Effector CD8-positive, alpha-beta T cell (primary cell): ENCODE measurements around the gene FREY1.

ENCODE experiments used
- DNase-seq: peaks from one replicate; lab custom pipeline; 2025; lab: John Stamatoyannopoulos, UW

The FREY1 gene

GRCh38 chr11:45928535-45929215 lies 21.6 kb upstream of the FREY1 start:
- no peak for DNase-seq

- no peak for DNase-seq
Observed at GRCh38 chr11:45927684-45928413, 20.8 kb upstream of the FREY1 start.

- no peak for DNase-seq
Observed at GRCh38 chr11:45927332-45927683, 20.2 kb upstream of the FREY1 start.

GRCh38 chr11:45926536-45927331 lies 19.7 kb upstream of the FREY1 start:
- DNase-seq, result no peak

- no peak for DNase-seq
Observed at GRCh38 chr11:45926001-45926401, 18.9 kb upstream of the FREY1 start.

- DNase-seq, result no peak
Observed at GRCh38 chr11:45925550-45925949, 18.5 kb upstream of the FREY1 start.

- no peak for DNase-seq
Observed at GRCh38 chr11:45924927-45925326, 17.9 kb upstream of the FREY1 start.

GRCh38 chr11:45924036-45924915 lies 17.2 kb upstream of the FREY1 start:
- DNase-seq, result no peak

GRCh38 chr11:45922425-45923082 lies 15.5 kb upstream of the FREY1 start, which contains the start of gene LARGE2:
Gene LARGE2, plus strand, starts transcription at chr11:45922656. Its CDS starts 227 bp downstream, at chr11:45922883.
- no peak for DNase-seq

- no peak for DNase-seq
Observed at GRCh38 chr11:45921561-45922424, 14.7 kb upstream of the FREY1 start.

- DNase-seq, result no peak
Observed at GRCh38 chr11:45920531-45921477, 13.7 kb upstream of the FREY1 start.

GRCh38 chr11:45919806-45920530 lies 12.9 kb upstream of the FREY1 start:
- no peak for DNase-seq

- DNase-seq, result no peak
Observed at GRCh38 chr11:45918962-45919675, 12.0 kb upstream of the FREY1 start.

- DNase-seq, result peak; percentile 42
Observed at GRCh38 chr11:45918331-45918941, 11.4 kb upstream of the FREY1 start.

GRCh38 chr11:45917623-45918330 lies 10.7 kb upstream of the FREY1 start, which contains the start of gene PEX16:
Gene PEX16, minus strand, starts transcription at chr11:45917877. Its CDS starts 66 bp downstream, at chr11:45917811.
- peak; percentile 90 for DNase-seq

GRCh38 chr11:45917286-45917622 lies 10.2 kb upstream of the FREY1 start:
- no peak for DNase-seq

- no peak for DNase-seq
Observed at GRCh38 chr11:45915446-45915845, 8.4 kb upstream of the FREY1 start.
